HTR-8/SVneo (cell line): ENCODE measurements around the gene PHACTR3.
A peak's percentile ranks its signal among the peaks of the same experiment; 100 is the strongest.

Experiments
- DNase-seq: peaks from one replicate; pipeline ENCODE4 v3.0.0; 2011; ENCODE audit warnings: low spot score, mixed read lengths; ENCODE audit not compliant: insufficient read length
- FAIRE-seq: peaks from 2 replicates; lab custom pipeline; 2011; peaks lifted over from hg19 to GRCh38; lab: Jason Lieb, UNC

The PHACTR3 gene

GRCh38 chr20:59666586-59666985 lies 62.2 kb downstream of the PHACTR3 start:
- no peak for FAIRE-seq
- no peak for DNase-seq

- no peak for DNase-seq
- peak; percentile 46 for FAIRE-seq
Measured at GRCh38 chr20:59667131-59667530, 62.8 kb downstream of the PHACTR3 start.

- DNase-seq: no peak
- peak; percentile 81 for FAIRE-seq
Measured at GRCh38 chr20:59667981-59668515, 63.7 kb downstream of the PHACTR3 start.

- FAIRE-seq (peak; percentile 79), DNase-seq (no peak)
Measured at GRCh38 chr20:59668926-59669850, 64.8 kb downstream of the PHACTR3 start.

- peak; percentile 70 for FAIRE-seq
- DNase-seq: no peak
Measured at GRCh38 chr20:59670786-59671492, 66.6 kb downstream of the PHACTR3 start.

- FAIRE-seq: peak; percentile 33
Measured at GRCh38 chr20:59671661-59672471, 67.5 kb downstream of the PHACTR3 start.

GRCh38 chr20:59672576-59672975 lies 68.2 kb downstream of the PHACTR3 start:
- FAIRE-seq: peak; percentile 66
- DNase-seq: no peak

More at GRCh38 chr20:59671661-59672471, 67.5 kb downstream of the PHACTR3 start:
- no peak for DNase-seq

- FAIRE-seq: no peak
Measured at GRCh38 chr20:59673288-59673997, 69.1 kb downstream of the PHACTR3 start.

GRCh38 chr20:59673998-59674445 lies 69.7 kb downstream of the PHACTR3 start:
- FAIRE-seq (peak; percentile 68), DNase-seq (no peak)

More at GRCh38 chr20:59673288-59673997, 69.1 kb downstream of the PHACTR3 start:
- DNase-seq: no peak

GRCh38 chr20:59676126-59676850 lies 71.9 kb downstream of the PHACTR3 start:
- DNase-seq: no peak
- FAIRE-seq: no peak

- no peak for FAIRE-seq
- DNase-seq: no peak
Measured at GRCh38 chr20:59676851-59677182, 72.5 kb downstream of the PHACTR3 start.

- FAIRE-seq: peak; percentile 42
- no peak for DNase-seq
Measured at GRCh38 chr20:59677586-59677985, 73.2 kb downstream of the PHACTR3 start.

- no peak for FAIRE-seq
Measured at GRCh38 chr20:59678288-59678687, 73.9 kb downstream of the PHACTR3 start.

GRCh38 chr20:59678951-59679350 lies 74.6 kb downstream of the PHACTR3 start:
- FAIRE-seq (peak; percentile 49), DNase-seq (no peak)

More at GRCh38 chr20:59678288-59678687, 73.9 kb downstream of the PHACTR3 start:
- DNase-seq: no peak

GRCh38 chr20:59680148-59680650 lies 75.9 kb downstream of the PHACTR3 start:
- FAIRE-seq (peak; percentile 51), DNase-seq (no peak)

- DNase-seq: no peak
- FAIRE-seq: no peak
Measured at GRCh38 chr20:59680852-59681251, 76.5 kb downstream of the PHACTR3 start.

- FAIRE-seq (no peak), DNase-seq (no peak)
Measured at GRCh38 chr20:59682603-59683002, 78.3 kb downstream of the PHACTR3 start.

GRCh38 chr20:59683181-59683580 lies 78.8 kb downstream of the PHACTR3 start:
- no peak for DNase-seq
- peak; percentile 46 for FAIRE-seq
